HG03095 (cell line): Measurements from ENCODE around the gene SUPT6H.

Experiments
- ATAC-seq: cut with Tn5 transposase; IDR thresholded peaks from one replicate; pipeline ENCODE4 v1.9.1; 2021; ENCODE audit warnings: moderate library complexity; ENCODE audit not compliant: unreplicated experiment

Gene SUPT6H

GRCh38 chr17:28748852-28749515, 87.0 kb downstream of the SUPT6H start:
- ATAC-seq, result no peak

GRCh38 chr17:28749516-28750177, 87.6 kb downstream of the SUPT6H start:
- peak; percentile 3 for ATAC-seq

DNA sequence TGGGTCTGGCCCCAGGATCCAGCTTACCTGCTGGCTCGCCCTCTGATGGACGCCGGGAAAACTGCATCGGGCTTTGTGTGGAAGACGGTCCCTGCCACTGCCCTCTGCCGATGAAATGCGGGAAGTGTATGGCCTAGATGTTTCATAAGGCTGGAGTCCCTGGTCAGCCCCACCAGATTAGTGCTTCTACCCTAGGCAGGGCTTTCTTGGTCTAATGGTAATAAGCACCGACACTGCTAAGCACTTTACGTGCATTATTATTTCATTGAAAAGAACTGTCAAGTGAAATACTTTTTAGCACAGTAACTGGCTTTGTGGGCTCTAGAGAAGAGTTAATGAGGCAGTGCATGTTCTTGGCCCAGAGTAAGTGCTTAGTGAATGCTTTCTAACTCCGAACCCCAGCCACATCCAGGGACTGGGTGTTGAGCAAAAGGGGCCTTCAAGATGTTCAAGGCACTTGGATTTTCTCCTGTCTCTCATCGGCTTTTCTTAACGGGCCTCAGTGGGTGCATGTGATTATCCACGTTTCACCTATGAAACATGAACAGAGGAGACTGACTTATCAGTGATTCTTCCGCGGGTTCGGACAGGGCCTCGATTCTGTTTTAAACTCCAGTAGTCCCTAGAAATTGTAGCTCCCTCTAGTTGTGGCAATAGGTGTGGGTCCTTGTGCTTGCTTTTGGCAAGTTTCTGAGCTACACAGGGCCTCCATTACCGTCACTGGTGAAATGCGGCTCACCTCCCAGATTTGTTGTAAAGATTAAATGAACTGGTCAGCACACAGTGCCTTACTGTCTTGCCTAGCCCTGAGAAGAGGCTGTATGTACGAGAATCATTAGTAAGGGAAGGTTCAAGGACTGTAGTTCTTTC, 88.4 kb downstream of the SUPT6H start:
- peak; percentile 58 for ATAC-seq

- no peak for ATAC-seq
Observed at GRCh38 chr17:28751600-28752366, 89.8 kb downstream of the SUPT6H start.
